Measurements from ENCODE around the gene ALKBH2. TPM values are rescaled to one million over a fixed set of nuclear protein-coding genes. Genes with fewer than 3 reads are reported as not detected.
"Not testable (repeated sequence)": the region's sequence is repeated elsewhere in the genome, so short reads cannot be mapped to it uniquely, and the experiment has no call there.

Gene ALKBH2
- total RNA-seq, 1 donor from 2014 or later: 47.9 TPM

DNA sequence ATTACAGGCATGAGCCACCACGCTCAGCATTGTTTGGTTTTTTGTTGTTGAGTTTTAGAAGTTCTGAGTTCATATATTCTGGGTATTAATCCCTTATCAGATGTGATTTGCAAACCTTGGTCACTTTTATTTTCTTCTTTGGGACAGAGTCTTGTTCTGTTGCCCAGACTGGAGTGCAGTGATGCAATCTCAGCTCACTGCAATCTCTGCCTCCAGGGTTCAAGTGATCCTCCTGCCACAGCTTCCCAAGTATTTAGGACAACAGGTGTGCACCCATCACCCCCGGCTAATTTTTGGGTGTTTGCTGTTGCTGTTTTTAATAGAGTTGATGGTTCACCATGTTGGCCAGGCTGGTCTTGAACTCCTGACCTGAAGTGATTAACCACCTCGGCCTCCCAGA lies 29.1 kb downstream of the ALKBH2 start:
- Histone ChIP-seq H3K27me3 (ENCODE audit: control insufficient read depth, insufficient read depth, low read length) (no peaks in the 10 kb centered on the region), H3K36me3 (ENCODE audit: control insufficient read depth, insufficient read depth, low read length) (peaks cover 2% of the 10 kb centered on the region), H3K4me3 (ENCODE audit: low read depth, low read length) (no peak overlapping the region)
- no peak for DNase-seq (ENCODE audit: low read depth)
- FAIRE-seq: no peak
- TF ChIP-seq, protein P1, sequence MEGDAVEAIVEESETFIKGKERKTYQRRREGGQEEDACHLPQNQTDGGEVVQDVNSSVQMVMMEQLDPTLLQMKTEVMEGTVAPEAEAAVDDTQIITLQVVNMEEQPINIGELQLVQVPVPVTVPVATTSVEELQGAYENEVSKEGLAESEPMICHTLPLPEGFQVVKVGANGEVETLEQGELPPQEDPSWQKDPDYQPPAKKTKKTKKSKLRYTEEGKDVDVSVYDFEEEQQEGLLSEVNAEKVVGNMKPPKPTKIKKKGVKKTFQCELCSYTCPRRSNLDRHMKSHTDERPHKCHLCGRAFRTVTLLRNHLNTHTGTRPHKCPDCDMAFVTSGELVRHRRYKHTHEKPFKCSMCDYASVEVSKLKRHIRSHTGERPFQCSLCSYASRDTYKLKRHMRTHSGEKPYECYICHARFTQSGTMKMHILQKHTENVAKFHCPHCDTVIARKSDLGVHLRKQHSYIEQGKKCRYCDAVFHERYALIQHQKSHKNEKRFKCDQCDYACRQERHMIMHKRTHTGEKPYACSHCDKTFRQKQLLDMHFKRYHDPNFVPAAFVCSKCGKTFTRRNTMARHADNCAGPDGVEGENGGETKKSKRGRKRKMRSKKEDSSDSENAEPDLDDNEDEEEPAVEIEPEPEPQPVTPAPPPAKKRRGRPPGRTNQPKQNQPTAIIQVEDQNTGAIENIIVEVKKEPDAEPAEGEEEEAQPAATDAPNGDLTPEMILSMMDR (IDR thresholded peaks at IDR 0.05; ENCODE audit: insufficient read depth, low read length, severe bottlenecking): no peak

DNA sequence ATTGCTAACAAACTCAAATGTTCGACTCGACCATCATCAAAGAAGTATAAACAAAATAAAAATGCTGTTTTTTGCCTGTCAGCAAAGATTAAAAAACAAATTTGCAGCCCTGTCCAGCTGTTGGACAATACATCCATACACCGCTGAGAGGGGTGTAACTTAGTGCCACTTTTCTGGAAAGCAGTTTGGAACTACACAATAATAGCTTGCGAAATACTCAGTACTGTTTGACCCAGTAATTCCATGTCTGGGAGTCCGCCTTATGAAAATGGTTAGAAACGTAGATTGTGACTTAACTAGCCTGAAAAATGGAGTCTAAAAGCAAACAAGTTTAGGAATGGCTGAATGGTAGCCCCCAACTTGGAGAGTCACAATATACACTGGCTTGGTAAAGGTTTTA lies 34.5 kb downstream of the ALKBH2 start:
- Histone ChIP-seq H3K27me3 (ENCODE audit: control insufficient read depth, insufficient read depth, low read length) (no peaks in the 10 kb centered on the region), H3K36me3 (ENCODE audit: control insufficient read depth, insufficient read depth, low read length) (no peaks in the 10 kb centered on the region), H3K4me3 (ENCODE audit: low read depth, low read length) (no peak overlapping the region)
- FAIRE-seq (no peak), DNase-seq (ENCODE audit: low read depth) (no peak)
- TF ChIP-seq, protein P1 (IDR thresholded peaks at IDR 0.05; ENCODE audit: insufficient read depth, low read length, severe bottlenecking): no peak

DNA sequence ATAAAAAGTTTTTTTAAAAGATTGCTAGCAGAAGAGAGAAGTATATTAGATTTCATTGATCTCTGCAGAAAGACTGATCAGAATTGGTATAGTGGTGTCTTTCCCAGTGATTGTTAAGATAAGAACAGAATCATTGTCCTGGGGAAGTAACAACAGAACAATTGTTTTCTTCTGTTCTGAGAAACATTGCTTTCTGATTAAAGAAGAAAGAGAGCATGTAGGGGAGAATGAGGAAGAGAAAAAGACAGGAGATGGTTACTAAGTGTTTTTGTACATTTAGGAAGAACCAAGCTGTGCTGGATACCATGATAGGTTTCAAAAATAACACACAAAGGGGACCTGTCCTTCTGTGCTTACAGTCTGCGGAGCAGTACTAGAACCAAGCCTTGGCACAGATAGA lies 35.9 kb downstream of the ALKBH2 start:
- TF ChIP-seq, protein P1 (IDR thresholded peaks at IDR 0.05; ENCODE audit: insufficient read depth, low read length, severe bottlenecking): no peak
- no peaks in the 10 kb centered on the region for H3K36me3 ChIP-seq (ENCODE audit: control insufficient read depth, insufficient read depth, low read length)
- FAIRE-seq: no peak

DNA sequence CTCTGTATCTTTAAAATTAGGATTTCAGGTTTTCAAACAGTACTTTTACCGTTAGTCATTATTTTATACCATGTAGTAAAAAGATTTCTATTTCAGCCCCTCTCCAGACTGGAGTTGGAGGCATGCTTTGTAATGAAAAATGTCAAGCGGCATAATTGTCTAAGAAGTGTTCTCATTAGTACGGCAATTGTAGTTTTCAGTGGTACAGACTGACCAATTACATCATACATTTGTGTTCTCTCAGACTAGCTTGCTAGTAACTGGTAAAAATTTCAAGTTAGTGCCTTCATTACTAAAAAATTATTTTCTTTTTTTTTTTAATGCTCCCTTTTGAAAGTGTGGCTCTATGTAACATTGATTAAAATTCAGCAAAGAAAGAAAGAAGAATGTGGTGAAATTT lies 36.4 kb downstream of the ALKBH2 start:
- no peak for FAIRE-seq
- Histone ChIP-seq H3K4me3 (ENCODE audit: low read depth, low read length) (no peak overlapping the region), H3K36me3 (ENCODE audit: control insufficient read depth, insufficient read depth, low read length) (no peaks in the 10 kb centered on the region), H3K27me3 (ENCODE audit: control insufficient read depth, insufficient read depth, low read length) (no peaks in the 10 kb centered on the region)
- DNase-seq (ENCODE audit: low read depth): no peak
- TF ChIP-seq, protein P1 (IDR thresholded peaks at IDR 0.05; ENCODE audit: insufficient read depth, low read length, severe bottlenecking): no peak

More for the DNA sequence above, 35.9 kb downstream of the ALKBH2 start:
- Histone ChIP-seq H3K27me3 (ENCODE audit: control insufficient read depth, insufficient read depth, low read length) (no peaks in the 10 kb centered on the region), H3K4me3 (ENCODE audit: low read depth, low read length) (no peak overlapping the region)
- no peak for DNase-seq (ENCODE audit: low read depth)

DNA sequence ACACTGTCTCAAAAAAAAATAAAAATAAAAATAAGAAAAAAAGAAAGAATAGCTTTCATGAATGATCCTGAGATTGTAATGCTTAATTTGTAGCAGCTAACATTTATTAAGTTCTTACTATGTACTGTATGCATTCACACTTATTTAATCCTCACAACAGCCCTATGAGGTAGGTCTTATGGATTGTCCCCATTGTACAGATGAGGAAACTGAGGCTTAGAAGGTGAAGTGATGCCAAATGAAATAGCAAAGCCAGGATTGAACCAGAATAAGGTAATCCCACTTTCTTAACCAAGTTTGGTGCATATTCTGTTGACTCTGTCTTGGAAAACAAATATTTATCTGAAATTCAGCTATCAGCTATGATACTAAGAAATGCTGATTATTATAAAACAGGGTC lies 38.8 kb downstream of the ALKBH2 start:
- DNase-seq (ENCODE audit: low read depth) (no peak), FAIRE-seq (no peak)
- no peaks in the 10 kb centered on the region for H3K36me3 ChIP-seq (ENCODE audit: control insufficient read depth, insufficient read depth, low read length)
- TF ChIP-seq, protein P1 (IDR thresholded peaks at IDR 0.05; ENCODE audit: insufficient read depth, low read length, severe bottlenecking): no peak
- H3K27me3 ChIP-seq (ENCODE audit: control insufficient read depth, insufficient read depth, low read length): no peaks in the 10 kb centered on the region
- H3K4me3 ChIP-seq (ENCODE audit: low read depth, low read length): no peak overlapping the region

DNA sequence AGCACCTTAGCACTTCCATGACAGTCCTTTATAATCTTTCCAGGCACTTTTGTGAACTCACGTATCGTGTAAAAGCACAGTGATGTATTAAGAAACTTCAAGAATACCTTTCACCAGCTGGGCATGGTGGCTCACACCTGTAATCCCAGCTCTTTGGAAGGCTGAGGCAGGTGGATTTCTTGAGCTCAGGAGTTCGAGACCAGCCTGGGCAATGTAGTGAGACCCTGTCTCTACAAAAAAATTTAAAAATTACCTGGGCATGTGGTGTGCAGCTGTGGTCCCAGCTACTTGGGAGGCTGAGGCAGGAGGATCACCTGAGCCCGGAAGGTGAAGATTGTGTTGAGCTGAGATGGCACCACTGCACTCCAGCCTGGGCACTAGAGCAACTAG lies 39.2 kb downstream of the ALKBH2 start:
- H3K4me3 ChIP-seq (ENCODE audit: low read depth, low read length); H3K36me3 ChIP-seq (ENCODE audit: control insufficient read depth, insufficient read depth, low read length); H3K27me3 ChIP-seq (ENCODE audit: control insufficient read depth, insufficient read depth, low read length); DNase-seq (ENCODE audit: low read depth); FAIRE-seq: not testable (repeated sequence)
